ENCODE data around the gene EPB41L5.
"Not testable (repeated sequence)": the region's sequence is repeated elsewhere in the genome, so short reads cannot be mapped to it uniquely, and the experiment has no call there.

Gene EPB41L5

DNA sequence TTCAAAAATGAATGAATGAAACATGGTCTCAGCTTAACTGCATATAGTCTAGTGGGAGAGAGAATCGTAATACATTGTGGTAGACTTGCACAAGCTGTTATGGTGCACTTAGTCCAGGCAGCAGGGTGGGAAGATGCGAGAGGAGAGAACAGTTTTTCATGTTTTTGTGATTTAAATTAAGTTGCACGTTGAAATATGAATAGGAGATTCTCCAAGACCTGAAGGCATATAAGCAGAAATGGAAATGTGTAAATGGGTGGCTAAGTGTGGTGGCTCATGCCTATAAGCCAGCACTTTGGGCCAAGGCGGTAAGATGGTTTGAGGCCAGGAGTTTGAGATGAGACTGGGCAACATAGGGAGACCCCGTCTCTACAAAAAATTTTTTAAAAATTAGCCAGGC is 149.8 kb downstream of the EPB41L5 start:
- H3K36me3 Mint-ChIP-seq (ENCODE audit: low read depth): no peaks in the 10 kb centered on the region
- no peaks in the 10 kb centered on the region for H3K27me3 Mint-ChIP-seq (ENCODE audit: low read depth)
- no peaks in the 10 kb centered on the region for H3K9me3 Mint-ChIP-seq
- H3K27ac Mint-ChIP-seq: no peak overlapping the region
- H3K4me3 Mint-ChIP-seq: no peak overlapping the region
- H3K4me1 Mint-ChIP-seq (ENCODE audit: low read depth): no peaks in the 10 kb centered on the region

DNA sequence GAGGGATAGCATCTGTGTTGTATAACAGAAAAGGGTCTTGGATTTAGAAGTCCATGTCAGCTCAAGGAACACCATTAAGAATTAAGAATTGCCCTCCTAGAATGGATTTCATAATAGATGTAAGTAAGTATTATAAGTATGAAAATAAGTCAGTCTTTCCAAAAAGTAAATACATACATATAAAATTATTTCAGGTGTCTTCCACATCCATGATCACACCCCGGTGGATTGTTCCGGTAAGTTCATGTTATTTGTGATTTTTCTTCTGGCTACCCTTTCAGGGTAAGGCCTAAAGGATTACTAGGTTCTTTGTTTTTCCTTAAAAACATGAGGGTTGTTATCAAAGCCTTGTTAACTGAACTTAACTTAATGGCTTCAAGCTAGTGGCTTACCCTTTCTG is 154.4 kb downstream of the EPB41L5 start:
- Mint-ChIP-seq H3K36me3 (ENCODE audit: low read depth) (peaks cover 14% of the 10 kb centered on the region), H3K27ac (no peak overlapping the region), H3K9me3 (peaks cover 5% of the 10 kb centered on the region), H3K4me3 (no peak overlapping the region), H3K4me1 (ENCODE audit: low read depth) (no peaks in the 10 kb centered on the region), H3K27me3 (ENCODE audit: low read depth) (no peaks in the 10 kb centered on the region)

DNA sequence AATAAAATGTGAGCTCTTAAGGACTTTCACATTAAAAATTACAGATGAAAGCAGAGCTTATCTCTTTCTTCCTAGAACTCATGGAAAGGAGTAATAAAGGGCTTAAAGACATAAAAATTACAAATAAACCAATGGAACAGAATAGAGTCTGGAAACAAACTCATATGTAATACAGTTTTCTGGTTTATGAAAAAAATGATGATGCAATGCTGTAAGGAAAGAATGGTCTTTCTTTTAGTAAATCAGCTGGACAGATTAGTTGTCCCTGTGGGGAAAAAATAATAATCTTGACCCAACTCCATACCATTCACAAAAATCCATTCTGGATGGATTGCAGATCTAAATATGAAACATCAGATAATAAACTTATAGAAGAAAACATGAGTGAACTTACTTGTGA is 156.1 kb downstream of the EPB41L5 start:
- no peak overlapping the region for H3K27ac Mint-ChIP-seq

DNA sequence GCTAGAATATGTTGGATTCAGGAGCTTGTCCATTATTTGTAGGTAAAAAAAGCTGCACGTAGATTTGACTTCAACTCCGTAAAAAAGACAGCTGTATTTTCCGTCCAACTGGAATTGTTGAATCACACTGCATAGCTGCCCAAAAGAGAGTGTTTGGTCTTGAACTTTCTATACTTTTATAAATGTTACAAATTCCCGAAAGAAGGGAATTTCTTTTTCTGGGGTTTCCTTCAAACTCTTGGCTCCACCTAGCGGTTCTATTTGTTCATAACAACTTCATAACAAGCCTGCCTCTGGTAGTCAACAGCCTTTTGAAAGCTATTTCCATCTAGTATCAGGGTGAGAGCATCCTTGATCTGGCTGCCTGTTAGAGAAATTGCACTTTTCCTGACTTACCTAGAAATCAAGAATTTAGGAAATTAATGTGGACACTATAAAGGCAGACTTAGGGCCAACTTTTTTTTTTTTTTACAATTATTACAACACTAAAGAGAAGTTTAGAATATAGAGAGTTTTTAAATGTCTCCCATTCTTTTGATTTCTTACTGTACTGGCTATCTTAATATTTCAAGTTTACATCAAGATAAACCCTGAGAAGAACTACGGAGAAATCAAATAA is 162.2 kb downstream of the EPB41L5 start:
- no peak overlapping the region for H3K4me3 Mint-ChIP-seq
- H3K36me3 Mint-ChIP-seq (ENCODE audit: low read depth): peaks cover 13% of the 10 kb centered on the region
- H3K9me3 Mint-ChIP-seq: no peaks in the 10 kb centered on the region
- no peaks in the 10 kb centered on the region for H3K27me3 Mint-ChIP-seq (ENCODE audit: low read depth)
- H3K4me1 Mint-ChIP-seq (ENCODE audit: low read depth): peaks cover 34% of the 10 kb centered on the region
- H3K27ac Mint-ChIP-seq: peak overlapping the region; percentile 27

More for the DNA sequence above, 156.1 kb downstream of the EPB41L5 start:
- Mint-ChIP-seq H3K27me3 (ENCODE audit: low read depth) (no peaks in the 10 kb centered on the region), H3K36me3 (ENCODE audit: low read depth) (peaks cover 14% of the 10 kb centered on the region), H3K4me1 (ENCODE audit: low read depth) (no peaks in the 10 kb centered on the region), H3K4me3 (no peak overlapping the region), H3K9me3 (peaks cover 5% of the 10 kb centered on the region)

DNA sequence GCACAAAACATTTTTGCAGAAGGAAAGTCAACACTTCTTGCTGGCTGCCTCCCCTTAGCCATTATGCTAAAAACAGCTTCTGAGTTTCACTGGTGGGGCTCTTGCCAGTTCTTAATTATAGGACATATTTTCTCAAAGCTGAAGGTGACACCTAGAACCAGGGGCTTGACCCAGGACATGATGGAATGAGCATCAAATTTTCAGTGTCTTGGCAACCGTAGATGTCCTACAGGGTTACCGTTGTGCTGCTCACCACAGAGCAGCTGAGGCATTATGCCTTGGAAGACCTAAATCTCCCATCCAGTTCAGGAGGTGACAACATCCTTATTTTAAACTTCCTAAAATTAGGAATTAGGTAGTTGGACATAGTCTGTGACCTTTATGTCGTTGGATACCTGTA is 163.6 kb downstream of the EPB41L5 start:
- H3K27ac Mint-ChIP-seq: peak overlapping the region; percentile 99
- no peaks in the 10 kb centered on the region for H3K27me3 Mint-ChIP-seq (ENCODE audit: low read depth)
- H3K9me3 Mint-ChIP-seq: no peaks in the 10 kb centered on the region
- H3K4me1 Mint-ChIP-seq (ENCODE audit: low read depth): peaks cover 37% of the 10 kb centered on the region
- H3K4me3 Mint-ChIP-seq: peak overlapping the region; percentile 99
- H3K36me3 Mint-ChIP-seq (ENCODE audit: low read depth): peaks cover 5% of the 10 kb centered on the region

DNA sequence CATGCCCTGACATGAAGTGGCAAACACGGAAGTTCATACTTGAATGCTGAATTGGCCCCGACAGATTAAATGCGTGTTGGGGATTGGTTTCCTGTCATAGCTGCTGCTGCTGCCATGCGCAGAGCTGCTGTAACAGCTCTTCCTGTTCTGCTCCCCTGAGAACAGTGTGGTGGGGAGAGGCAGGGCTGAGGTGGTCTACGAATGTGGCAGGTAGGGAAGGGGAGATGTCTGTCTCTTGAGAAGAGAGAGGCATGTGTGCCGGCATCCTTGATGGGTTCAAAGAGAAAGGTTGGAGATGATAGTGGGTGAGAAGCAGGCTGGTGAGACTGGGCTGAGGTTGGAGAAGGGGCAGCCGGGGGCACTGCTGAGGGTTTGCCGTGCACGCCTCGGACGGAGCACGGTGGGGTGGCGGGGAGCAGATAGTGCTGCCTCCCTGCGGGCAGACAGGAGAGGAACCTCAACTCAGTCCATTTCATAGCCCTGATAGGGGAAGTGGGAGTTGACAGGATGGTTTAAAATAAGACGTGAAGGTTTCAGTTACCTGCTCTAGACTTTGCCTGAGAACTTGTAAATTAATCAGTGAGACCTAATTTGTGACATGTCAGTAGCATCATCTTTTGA is 164.2 kb downstream of the EPB41L5 start:
- no peaks in the 10 kb centered on the region for H3K27me3 Mint-ChIP-seq (ENCODE audit: low read depth)
- H3K4me1 Mint-ChIP-seq (ENCODE audit: low read depth): peaks cover 43% of the 10 kb centered on the region
- peak overlapping the region; percentile 99 for H3K27ac Mint-ChIP-seq
- H3K36me3 Mint-ChIP-seq (ENCODE audit: low read depth): peaks cover 5% of the 10 kb centered on the region
- H3K9me3 Mint-ChIP-seq: no peaks in the 10 kb centered on the region
- peak overlapping the region; percentile 99 for H3K4me3 Mint-ChIP-seq

DNA sequence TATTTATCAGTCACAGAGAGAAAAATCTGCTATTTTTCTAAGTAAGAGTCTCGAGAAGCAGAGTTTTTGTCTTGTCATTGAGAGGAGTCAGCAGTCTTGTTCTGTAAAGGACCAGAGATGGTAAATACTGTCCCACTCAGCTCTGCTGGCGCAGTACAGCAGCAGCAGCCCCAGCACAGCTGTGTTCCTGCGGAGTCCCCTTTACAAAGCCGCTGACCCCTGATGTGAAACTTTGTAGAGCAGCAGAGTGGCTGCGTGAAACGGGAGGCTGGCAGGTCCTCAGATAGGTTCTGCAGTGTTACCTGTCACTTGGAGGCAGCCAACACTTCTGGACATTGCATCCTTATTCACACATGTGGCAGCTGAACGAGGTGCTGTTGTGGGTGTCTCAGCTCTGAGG is 165.1 kb downstream of the EPB41L5 start:
- no peaks in the 10 kb centered on the region for H3K27me3 Mint-ChIP-seq (ENCODE audit: low read depth)

DNA sequence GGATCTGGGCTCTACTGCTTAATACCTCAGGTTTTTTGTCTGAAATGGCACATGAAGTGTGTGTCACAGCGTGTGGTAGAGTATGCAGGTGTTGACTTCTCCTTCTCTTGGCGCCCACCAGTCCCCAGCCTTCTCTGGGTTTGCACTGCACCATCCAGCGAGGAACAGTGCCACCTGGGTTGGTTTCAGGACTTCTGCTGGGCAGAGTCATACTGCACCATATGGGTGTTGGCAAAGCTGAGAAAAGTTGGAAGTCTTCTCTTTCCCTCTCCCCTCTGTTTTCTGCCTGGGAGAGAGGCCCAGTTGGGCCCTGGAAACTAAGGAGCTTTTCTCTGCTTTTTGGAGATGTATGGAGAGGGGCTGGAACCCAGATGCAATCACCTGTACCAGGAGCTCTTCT is 166.5 kb downstream of the EPB41L5 start:
- H3K27ac Mint-ChIP-seq: no peak overlapping the region
- H3K36me3 Mint-ChIP-seq (ENCODE audit: low read depth): peaks cover 10% of the 10 kb centered on the region
- peaks cover 51% of the 10 kb centered on the region for H3K4me1 Mint-ChIP-seq (ENCODE audit: low read depth)
- no peaks in the 10 kb centered on the region for H3K27me3 Mint-ChIP-seq (ENCODE audit: low read depth)
- H3K4me3 Mint-ChIP-seq: no peak overlapping the region
- no peaks in the 10 kb centered on the region for H3K9me3 Mint-ChIP-seq

More for the DNA sequence above, 165.1 kb downstream of the EPB41L5 start:
- H3K4me3 Mint-ChIP-seq: peak overlapping the region; percentile 99
- no peaks in the 10 kb centered on the region for H3K9me3 Mint-ChIP-seq
- H3K36me3 Mint-ChIP-seq (ENCODE audit: low read depth): peaks cover 7% of the 10 kb centered on the region
- H3K27ac Mint-ChIP-seq: peak overlapping the region; percentile 78
- peaks cover 46% of the 10 kb centered on the region for H3K4me1 Mint-ChIP-seq (ENCODE audit: low read depth)

DNA sequence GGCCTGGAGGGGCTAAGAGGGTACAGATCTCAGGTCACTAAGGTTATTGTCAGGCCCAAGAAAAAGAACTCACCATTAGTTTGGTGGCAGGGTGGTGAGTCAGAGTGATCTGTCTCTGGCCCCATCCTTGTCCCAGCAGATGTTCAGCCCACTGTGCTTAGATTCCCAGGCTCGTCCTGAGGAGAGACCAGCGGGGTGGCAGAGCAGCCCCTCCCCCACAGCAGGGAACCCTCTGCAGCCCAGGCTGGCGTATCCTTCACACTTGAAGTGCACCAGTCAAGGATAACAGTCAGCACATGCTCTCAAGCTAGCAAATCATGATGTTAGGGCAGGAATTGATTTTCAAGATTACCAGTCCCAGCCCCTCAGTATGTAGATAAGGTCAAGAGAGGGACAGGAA is 167.2 kb downstream of the EPB41L5 start:
- no peaks in the 10 kb centered on the region for H3K27me3 Mint-ChIP-seq (ENCODE audit: low read depth)
- H3K36me3 Mint-ChIP-seq (ENCODE audit: low read depth): peaks cover 11% of the 10 kb centered on the region
- H3K9me3 Mint-ChIP-seq: no peaks in the 10 kb centered on the region
- H3K4me3 Mint-ChIP-seq: no peak overlapping the region
- H3K4me1 Mint-ChIP-seq (ENCODE audit: low read depth): peaks cover 51% of the 10 kb centered on the region
- H3K27ac Mint-ChIP-seq: no peak overlapping the region

DNA sequence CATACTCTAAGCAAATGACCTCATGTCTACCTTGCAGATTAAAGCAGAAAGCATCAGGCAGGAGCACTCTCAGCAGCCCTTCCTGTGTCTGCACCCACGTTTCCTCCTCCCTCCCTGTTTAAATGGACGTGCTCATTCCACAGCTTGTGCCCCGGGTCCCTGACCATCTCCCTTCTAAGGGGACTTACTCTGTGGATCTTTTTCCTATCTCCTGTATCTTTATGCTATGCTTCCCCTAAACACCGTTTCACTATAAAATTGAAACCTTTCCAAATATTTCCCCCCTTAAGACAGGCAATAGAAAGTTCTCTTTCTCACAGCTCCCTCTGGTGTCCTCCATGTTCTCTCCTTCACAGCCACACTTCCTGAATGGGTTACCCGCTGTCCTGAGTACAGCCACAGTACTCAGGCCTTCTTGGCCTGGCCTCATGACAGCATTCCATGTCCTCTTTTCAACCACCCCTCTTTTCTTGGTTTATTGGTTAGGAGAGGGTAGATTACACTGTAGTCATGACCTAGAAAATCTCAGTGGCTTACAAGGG is 169.2 kb downstream of the EPB41L5 start:
- Mint-ChIP-seq H3K27me3 (ENCODE audit: low read depth) (no peaks in the 10 kb centered on the region), H3K4me1 (ENCODE audit: low read depth) (peaks cover 42% of the 10 kb centered on the region), H3K9me3 (no peaks in the 10 kb centered on the region), H3K4me3 (peak overlapping the region; percentile 33), H3K27ac (peak overlapping the region; percentile 53), H3K36me3 (ENCODE audit: low read depth) (peaks cover 17% of the 10 kb centered on the region)

DNA sequence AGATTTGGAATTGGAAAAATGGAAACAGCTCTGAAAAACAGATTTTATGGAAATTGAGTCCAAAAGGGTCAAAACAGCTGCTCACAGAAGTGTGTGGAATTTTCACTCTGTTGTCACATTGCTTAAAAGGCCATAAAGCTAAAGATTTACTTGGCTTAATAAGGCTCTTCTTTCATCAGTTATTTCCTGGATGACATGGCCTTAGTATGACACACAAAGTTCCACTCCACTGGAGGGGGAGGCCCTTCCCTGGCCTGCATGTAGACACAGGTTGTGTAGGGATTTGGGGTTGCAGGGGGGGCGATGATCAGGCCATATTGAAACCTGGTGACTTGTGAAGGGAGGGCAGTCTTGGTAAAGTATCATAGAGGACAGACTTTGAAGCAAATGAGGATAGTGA is 176.3 kb downstream of the EPB41L5 start:
- Mint-ChIP-seq H3K27ac (no peak overlapping the region), H3K4me3 (no peak overlapping the region), H3K9me3 (peaks cover 26% of the 10 kb centered on the region), H3K36me3 (ENCODE audit: low read depth) (peaks cover 19% of the 10 kb centered on the region), H3K4me1 (ENCODE audit: low read depth) (peaks cover 5% of the 10 kb centered on the region), H3K27me3 (ENCODE audit: low read depth) (peaks cover 26% of the 10 kb centered on the region)

DNA sequence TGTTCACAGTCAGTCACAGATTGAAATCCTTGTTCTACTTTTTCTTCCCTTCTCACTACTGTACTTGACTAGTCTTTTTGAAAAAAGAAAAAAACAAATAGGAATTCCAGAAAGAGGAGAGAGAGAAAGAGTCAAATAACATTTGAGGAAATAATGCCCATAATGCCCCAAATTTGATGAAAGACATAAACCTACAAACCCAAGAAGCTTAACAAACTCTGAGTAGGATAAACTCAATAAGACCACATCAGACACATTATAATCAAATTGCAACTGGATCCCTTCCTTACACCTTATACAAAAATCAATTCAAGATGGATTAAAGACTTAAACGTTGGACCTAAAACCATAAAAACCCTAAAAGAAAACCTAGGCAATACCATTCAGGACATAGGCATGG is 179.4 kb downstream of the EPB41L5 start:
- Mint-ChIP-seq H3K36me3 (ENCODE audit: low read depth) (peaks cover 16% of the 10 kb centered on the region), H3K4me1 (ENCODE audit: low read depth) (no peaks in the 10 kb centered on the region), H3K27me3 (ENCODE audit: low read depth) (peaks cover 26% of the 10 kb centered on the region), H3K4me3 (no peak overlapping the region), H3K27ac (no peak overlapping the region), H3K9me3 (peaks cover 32% of the 10 kb centered on the region)

DNA sequence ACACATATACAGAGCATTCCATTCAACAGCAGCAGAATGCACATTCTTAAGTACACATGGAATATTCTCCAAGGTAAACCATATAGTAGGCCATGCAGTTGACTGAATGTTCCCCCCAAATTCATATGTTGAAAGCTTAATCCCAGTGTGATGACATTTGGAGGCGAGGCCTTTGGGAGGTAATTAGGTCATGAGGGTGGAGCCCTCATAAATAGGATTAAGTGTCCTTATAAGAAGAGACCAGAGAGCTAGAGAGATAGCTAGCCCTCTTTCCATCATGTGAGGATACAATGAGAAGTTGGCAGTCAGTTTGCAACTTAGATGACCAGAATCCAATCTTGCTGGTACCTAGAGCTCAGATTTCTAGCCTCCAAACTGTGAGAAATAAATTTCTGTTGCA is 182.7 kb downstream of the EPB41L5 start:
- peaks cover 23% of the 10 kb centered on the region for H3K36me3 Mint-ChIP-seq (ENCODE audit: low read depth)
- no peaks in the 10 kb centered on the region for H3K4me1 Mint-ChIP-seq (ENCODE audit: low read depth)
- peaks cover 40% of the 10 kb centered on the region for H3K9me3 Mint-ChIP-seq
- no peak overlapping the region for H3K4me3 Mint-ChIP-seq
- H3K27ac Mint-ChIP-seq: no peak overlapping the region
- peaks cover 18% of the 10 kb centered on the region for H3K27me3 Mint-ChIP-seq (ENCODE audit: low read depth)

DNA sequence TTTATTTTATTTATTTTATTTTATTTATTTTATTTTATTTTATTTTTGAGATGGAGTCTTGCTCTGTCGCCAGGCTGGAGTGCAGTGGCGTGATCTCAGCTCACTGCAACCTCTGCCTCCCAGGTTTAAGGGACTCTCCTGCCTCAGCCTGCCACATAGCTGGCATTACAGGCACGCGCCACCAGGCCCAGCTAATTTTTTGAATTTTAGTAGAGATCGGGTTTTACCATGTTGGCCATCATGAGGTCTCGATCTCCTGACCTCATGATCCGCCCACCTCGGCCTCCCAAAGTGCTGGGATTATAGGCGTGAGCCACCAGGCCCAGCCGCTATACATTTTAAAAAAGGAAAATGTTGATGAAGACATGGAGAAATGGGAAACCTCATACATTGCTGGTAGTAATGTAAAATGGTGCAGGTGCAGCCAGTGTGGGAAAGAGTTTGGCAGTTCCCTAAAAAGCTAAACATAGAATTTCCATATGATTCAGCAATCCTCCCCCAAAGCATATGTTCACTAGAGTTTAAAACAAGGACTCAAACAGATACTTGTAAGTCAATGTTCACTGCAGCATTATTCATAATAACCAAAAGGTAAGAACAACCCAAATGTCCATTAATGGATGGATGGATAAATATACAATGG is 187.1 kb downstream of the EPB41L5 start:
- Mint-ChIP-seq H3K9me3 (peaks cover 16% of the 10 kb centered on the region), H3K36me3 (ENCODE audit: low read depth) (peaks cover 11% of the 10 kb centered on the region)
- H3K4me3 Mint-ChIP-seq; H3K27me3 Mint-ChIP-seq (ENCODE audit: low read depth); H3K27ac Mint-ChIP-seq; H3K4me1 Mint-ChIP-seq (ENCODE audit: low read depth): not testable (repeated sequence)
